Activated CD4-positive, alpha-beta T cell treated with anti-CD3 and anti-CD28 coated beads for 1 hour (primary cell): ENCODE data around the gene PPAN.
A peak's percentile ranks its signal among the peaks of the same experiment; 100 is the strongest.

Experiments
- DNase-seq: peaks from one replicate; pipeline ENCODE4 v3.0.0-alpha.2; 2020

PPAN gene

GRCh38 chr19:10142701-10143375 lies 36.7 kb downstream of the PPAN start:
- DNase-seq = peak; percentile 29

- DNase-seq = no peak
Observed at GRCh38 chr19:10143681-10144080, 37.5 kb downstream of the PPAN start.

- DNase-seq = no peak
Observed at GRCh38 chr19:10144361-10144760, 38.2 kb downstream of the PPAN start.

- DNase-seq = no peak
Observed at GRCh38 chr19:10145031-10145430, 38.9 kb downstream of the PPAN start.

GRCh38 chr19:10146142-10146541 lies 40.0 kb downstream of the PPAN start:
- DNase-seq = no peak

- no peak for DNase-seq
Observed at GRCh38 chr19:10149427-10149826, 43.3 kb downstream of the PPAN start.

GRCh38 chr19:10151521-10151920 lies 45.4 kb downstream of the PPAN start:
- DNase-seq = no peak

GRCh38 chr19:10152100-10152499 lies 45.9 kb downstream of the PPAN start:
- no peak for DNase-seq

GRCh38 chr19:10155839-10156238 lies 49.7 kb downstream of the PPAN start:
- no peak for DNase-seq

- DNase-seq = no peak
Observed at GRCh38 chr19:10158071-10158470, 51.9 kb downstream of the PPAN start.

- DNase-seq = no peak
Observed at GRCh38 chr19:10158485-10158884, 52.3 kb downstream of the PPAN start.

- no peak for DNase-seq
Observed at GRCh38 chr19:10159610-10160009, 53.4 kb downstream of the PPAN start.
